ENCODE data around the gene ALG8. TPM values are rescaled to one million over a fixed set of nuclear protein-coding genes. Genes with fewer than 3 reads are reported as not detected.

The ALG8 gene
- polyA plus RNA-seq, 1 donor from 2014 or later: 42.1 TPM

DNA sequence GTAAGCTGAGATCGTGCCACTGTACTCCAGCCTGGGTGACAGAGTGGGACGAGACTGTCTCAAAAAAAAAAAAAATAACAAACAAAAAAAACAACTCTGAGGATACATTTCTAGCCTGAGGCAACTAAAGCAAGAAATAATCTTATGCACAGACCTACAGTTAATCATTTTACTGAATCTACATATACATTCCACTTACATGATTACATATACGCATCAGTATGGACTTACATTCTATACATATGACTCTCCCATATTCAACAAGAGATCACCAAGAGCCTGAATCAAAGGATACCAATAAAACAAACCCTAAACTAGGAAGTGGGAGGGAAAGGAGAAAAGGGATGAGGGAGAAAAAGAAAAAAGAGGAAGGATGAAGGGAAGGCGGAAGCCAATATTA lies 1.1 kb downstream of the ALG8 start:
- Histone ChIP-seq H3K9me2 (ENCODE audit: insufficient read depth, low read length) (no peaks in the 10 kb centered on the region), H3K9me3 (ENCODE audit: low read length) (no peaks in the 10 kb centered on the region), H3K36me3 (ENCODE audit: insufficient read depth, low read length) (no peaks in the 10 kb centered on the region), H2AFZ (ENCODE audit: low read depth, low read length) (no peak overlapping the region), H3F3A (ENCODE audit: insufficient read depth, low read length, poor library complexity, severe bottlenecking) (no peaks in the 10 kb centered on the region), H3K4me2 (ENCODE audit: low read length) (no peak overlapping the region), H3K79me2 (replicated peaks; ENCODE audit: insufficient read depth, low read length) (peaks cover 8% of the 10 kb centered on the region), H3K4me3 (ENCODE audit: low read length) (peak overlapping the region; percentile 90), H3K27ac (ENCODE audit: low read length) (no peak overlapping the region), H4K20me1 (ENCODE audit: insufficient read depth) (no peaks in the 10 kb centered on the region), H3K9ac (ENCODE audit: low read length) (no peak overlapping the region), H3K27me3 (ENCODE audit: insufficient read depth, low read depth, low read length) (no peaks in the 10 kb centered on the region)
- TF ChIP-seq EZH2 (IDR thresholded peaks at IDR 0.05; ENCODE audit: borderline replicate concordance, insufficient read depth, low read length, poor library complexity, severe bottlenecking) (no peak), EP300 (conservative IDR thresholded peaks at IDR 0.05; ENCODE audit: poor library complexity, severe bottlenecking) (no peak)

DNA sequence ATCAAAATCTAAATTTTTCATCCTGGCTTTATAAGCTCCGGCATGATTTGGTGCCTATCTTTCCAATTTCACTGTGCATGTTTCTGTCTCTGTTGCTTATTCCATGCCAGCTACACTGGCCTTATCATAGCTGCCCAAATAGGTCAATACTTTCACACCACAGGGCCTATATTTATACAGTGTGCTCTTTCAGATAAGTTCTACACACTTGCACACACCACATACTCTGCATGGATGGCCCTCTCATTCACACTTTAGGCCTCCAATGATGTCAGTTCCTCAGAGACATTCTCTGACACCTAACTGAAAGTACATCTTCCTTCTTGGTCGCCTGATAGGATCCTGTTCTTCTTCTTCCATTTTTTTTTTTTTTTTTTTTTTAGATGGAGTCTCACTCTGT lies 7.0 kb downstream of the ALG8 start:
- Histone ChIP-seq H3K9me3 (ENCODE audit: low read length) (no peaks in the 10 kb centered on the region), H4K20me1 (ENCODE audit: insufficient read depth) (no peaks in the 10 kb centered on the region), H3K4me2 (ENCODE audit: low read length) (no peak overlapping the region), H3K79me2 (replicated peaks; ENCODE audit: insufficient read depth, low read length) (no peaks in the 10 kb centered on the region), H3K9ac (ENCODE audit: low read length) (no peak overlapping the region), H3K4me3 (ENCODE audit: low read length) (no peak overlapping the region), H3K36me3 (ENCODE audit: insufficient read depth, low read length) (no peaks in the 10 kb centered on the region), H3K27me3 (ENCODE audit: insufficient read depth, low read depth, low read length) (no peaks in the 10 kb centered on the region), H3K27ac (ENCODE audit: low read length) (no peak overlapping the region), H3F3A (ENCODE audit: insufficient read depth, low read length, poor library complexity, severe bottlenecking) (no peaks in the 10 kb centered on the region), H2AFZ (ENCODE audit: low read depth, low read length) (no peak overlapping the region), H3K9me2 (ENCODE audit: insufficient read depth, low read length) (no peaks in the 10 kb centered on the region)
- TF ChIP-seq EP300 (conservative IDR thresholded peaks at IDR 0.05; ENCODE audit: poor library complexity, severe bottlenecking): no peak
- TF ChIP-seq RAD21 (conservative IDR thresholded peaks at IDR 0.05): no peak

DNA sequence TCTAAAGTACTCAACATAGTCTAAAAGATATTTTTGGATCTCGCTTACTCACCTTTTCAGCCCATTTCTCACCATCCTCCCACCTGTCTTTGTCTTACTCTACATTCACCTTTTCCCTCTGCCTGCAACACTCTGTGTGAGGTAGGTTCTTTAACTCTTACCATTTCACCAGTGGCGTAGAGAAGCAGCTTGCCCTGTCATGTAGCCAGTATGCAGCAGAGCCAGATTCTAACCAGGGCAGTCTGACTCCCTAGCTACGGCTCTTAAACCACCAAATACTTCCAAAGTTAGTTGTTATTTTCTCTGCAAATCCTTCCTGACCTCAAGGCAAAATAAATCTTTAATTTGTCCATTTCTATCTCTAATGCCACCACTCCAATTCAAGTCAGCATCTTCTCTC lies 7.5 kb downstream of the ALG8 start:
- Histone ChIP-seq H3K4me3 (ENCODE audit: low read length) (no peak overlapping the region), H3K27me3 (ENCODE audit: insufficient read depth, low read depth, low read length) (no peaks in the 10 kb centered on the region), H3K9ac (ENCODE audit: low read length) (no peak overlapping the region), H3K9me3 (ENCODE audit: low read length) (no peaks in the 10 kb centered on the region), H4K20me1 (ENCODE audit: insufficient read depth) (no peaks in the 10 kb centered on the region), H2AFZ (ENCODE audit: low read depth, low read length) (no peak overlapping the region), H3K27ac (ENCODE audit: low read length) (no peak overlapping the region), H3K36me3 (ENCODE audit: insufficient read depth, low read length) (no peaks in the 10 kb centered on the region), H3K79me2 (replicated peaks; ENCODE audit: insufficient read depth, low read length) (no peaks in the 10 kb centered on the region), H3F3A (ENCODE audit: insufficient read depth, low read length, poor library complexity, severe bottlenecking) (no peaks in the 10 kb centered on the region), H3K4me2 (ENCODE audit: low read length) (no peak overlapping the region), H3K9me2 (ENCODE audit: insufficient read depth, low read length) (no peaks in the 10 kb centered on the region)
- TF ChIP-seq, protein P1, sequence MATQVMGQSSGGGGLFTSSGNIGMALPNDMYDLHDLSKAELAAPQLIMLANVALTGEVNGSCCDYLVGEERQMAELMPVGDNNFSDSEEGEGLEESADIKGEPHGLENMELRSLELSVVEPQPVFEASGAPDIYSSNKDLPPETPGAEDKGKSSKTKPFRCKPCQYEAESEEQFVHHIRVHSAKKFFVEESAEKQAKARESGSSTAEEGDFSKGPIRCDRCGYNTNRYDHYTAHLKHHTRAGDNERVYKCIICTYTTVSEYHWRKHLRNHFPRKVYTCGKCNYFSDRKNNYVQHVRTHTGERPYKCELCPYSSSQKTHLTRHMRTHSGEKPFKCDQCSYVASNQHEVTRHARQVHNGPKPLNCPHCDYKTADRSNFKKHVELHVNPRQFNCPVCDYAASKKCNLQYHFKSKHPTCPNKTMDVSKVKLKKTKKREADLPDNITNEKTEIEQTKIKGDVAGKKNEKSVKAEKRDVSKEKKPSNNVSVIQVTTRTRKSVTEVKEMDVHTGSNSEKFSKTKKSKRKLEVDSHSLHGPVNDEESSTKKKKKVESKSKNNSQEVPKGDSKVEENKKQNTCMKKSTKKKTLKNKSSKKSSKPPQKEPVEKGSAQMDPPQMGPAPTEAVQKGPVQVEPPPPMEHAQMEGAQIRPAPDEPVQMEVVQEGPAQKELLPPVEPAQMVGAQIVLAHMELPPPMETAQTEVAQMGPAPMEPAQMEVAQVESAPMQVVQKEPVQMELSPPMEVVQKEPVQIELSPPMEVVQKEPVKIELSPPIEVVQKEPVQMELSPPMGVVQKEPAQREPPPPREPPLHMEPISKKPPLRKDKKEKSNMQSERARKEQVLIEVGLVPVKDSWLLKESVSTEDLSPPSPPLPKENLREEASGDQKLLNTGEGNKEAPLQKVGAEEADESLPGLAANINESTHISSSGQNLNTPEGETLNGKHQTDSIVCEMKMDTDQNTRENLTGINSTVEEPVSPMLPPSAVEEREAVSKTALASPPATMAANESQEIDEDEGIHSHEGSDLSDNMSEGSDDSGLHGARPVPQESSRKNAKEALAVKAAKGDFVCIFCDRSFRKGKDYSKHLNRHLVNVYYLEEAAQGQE (IDR thresholded peaks at IDR 0.05; ENCODE audit: borderline replicate concordance): no peak
- TF ChIP-seq TAF1 (IDR thresholded peaks at IDR 0.05; ENCODE audit: low read depth) (no peak), EP300 (conservative IDR thresholded peaks at IDR 0.05; ENCODE audit: poor library complexity, severe bottlenecking) (no peak), MXI1 (conservative IDR thresholded peaks at IDR 0.05; ENCODE audit: poor library complexity, severe bottlenecking) (no peak), RAD21 (conservative IDR thresholded peaks at IDR 0.05) (no peak), POLR2AphosphoS5 (IDR thresholded peaks at IDR 0.05) (no peak), SMC3 (conservative IDR thresholded peaks at IDR 0.05; ENCODE audit: poor library complexity) (no peak), EZH2 (IDR thresholded peaks at IDR 0.05; ENCODE audit: borderline replicate concordance, insufficient read depth, low read length, poor library complexity, severe bottlenecking) (no peak)
- TF ChIP-seq, protein P2, sequence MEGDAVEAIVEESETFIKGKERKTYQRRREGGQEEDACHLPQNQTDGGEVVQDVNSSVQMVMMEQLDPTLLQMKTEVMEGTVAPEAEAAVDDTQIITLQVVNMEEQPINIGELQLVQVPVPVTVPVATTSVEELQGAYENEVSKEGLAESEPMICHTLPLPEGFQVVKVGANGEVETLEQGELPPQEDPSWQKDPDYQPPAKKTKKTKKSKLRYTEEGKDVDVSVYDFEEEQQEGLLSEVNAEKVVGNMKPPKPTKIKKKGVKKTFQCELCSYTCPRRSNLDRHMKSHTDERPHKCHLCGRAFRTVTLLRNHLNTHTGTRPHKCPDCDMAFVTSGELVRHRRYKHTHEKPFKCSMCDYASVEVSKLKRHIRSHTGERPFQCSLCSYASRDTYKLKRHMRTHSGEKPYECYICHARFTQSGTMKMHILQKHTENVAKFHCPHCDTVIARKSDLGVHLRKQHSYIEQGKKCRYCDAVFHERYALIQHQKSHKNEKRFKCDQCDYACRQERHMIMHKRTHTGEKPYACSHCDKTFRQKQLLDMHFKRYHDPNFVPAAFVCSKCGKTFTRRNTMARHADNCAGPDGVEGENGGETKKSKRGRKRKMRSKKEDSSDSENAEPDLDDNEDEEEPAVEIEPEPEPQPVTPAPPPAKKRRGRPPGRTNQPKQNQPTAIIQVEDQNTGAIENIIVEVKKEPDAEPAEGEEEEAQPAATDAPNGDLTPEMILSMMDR (IDR thresholded peaks at IDR 0.05; ENCODE audit: poor library complexity, severe bottlenecking): no peak
